Kidney (tissue), 14 donors: ENCODE measurements around the gene UNC13C. TPM values are rescaled to one million over a fixed set of nuclear protein-coding genes. Genes with fewer than 3 reads are reported as not detected.

ENCODE experiments used
- DNase-seq, 5 donors: peaks; one replicate each; pipeline ENCODE4 v3.0.0-alpha.2; 2013 to 2020
- FAIRE-seq: peaks from 2 replicates; lab custom pipeline; 2012; peaks lifted over from hg19 to GRCh38; lab: Jason Lieb, UNC
- H3K27ac ChIP-seq, 2 donors: one replicate each; pipeline ENCODE4 v1.7.0; 2013; ENCODE audit warnings: low read depth in 2 of 2, low read length in 2 of 2, inconsistent platforms in 1 of 2
- H3K27me3 ChIP-seq: one replicate; pipeline ENCODE4 v1.7.1; 2013; ENCODE audit warnings: low read length, inconsistent platforms; ENCODE audit not compliant: control insufficient read depth, insufficient read depth
- H3K36me3 ChIP-seq, 3 donors: one replicate each; pipeline versions ENCODE4 v1.7.0 to v1.7.1; 2013; ENCODE audit warnings: low read length in 3 of 3, control low read depth in 1 of 3, inconsistent platforms in 1 of 3; ENCODE audit not compliant: insufficient read depth in 3 of 3, control insufficient read depth in 2 of 3
- H3K4me1 ChIP-seq, 3 donors: one replicate each; pipeline versions ENCODE4 v1.7.0 to v1.7.1; 2013; ENCODE audit warnings: low read length in 3 of 3, inconsistent platforms in 1 of 3, low read depth in 1 of 3; ENCODE audit not compliant: control insufficient read depth in 2 of 3, insufficient read depth in 2 of 3
- H3K4me3 ChIP-seq, 3 donors: one replicate each; pipeline versions ENCODE4 v1.7.0 to v1.8.1; 2013; ENCODE audit warnings: low read length in 3 of 3, control low read depth in 1 of 3, inconsistent platforms in 1 of 3
- H3K9ac ChIP-seq, 3 donors: one replicate each; pipeline versions ENCODE4 v1.7.0 to v1.7.1; 2013; ENCODE audit warnings: low read length in 3 of 3, control low read depth in 1 of 3, inconsistent platforms in 1 of 3
- H3K9me3 ChIP-seq, 3 donors: one replicate each; pipeline versions ENCODE4 v1.7.0 to v1.7.1; 2013; ENCODE audit warnings: low read length in 3 of 3, control low read depth in 1 of 3, inconsistent platforms in 1 of 3; ENCODE audit not compliant: control insufficient read depth in 2 of 3, insufficient read depth in 1 of 3
- intact Hi-C: fragments of 100-400 bp; cut with DNase I; formaldehyde crosslinking; loops from one replicate; pipeline ENCODE4 v1.11.1; 2022
- polyA plus RNA-seq: library from polyadenylated mRNA; stranded (reverse); fragments of 350-450 nt; fragmentation: Illumina TruSeq; extraction: RNeasy Lipid Tissue Mini Kit (QIAGEN cat#74804); gene quantifications from one replicate; pipeline ENCODE4 v1.2.3, GENCODE V29; 2014; ENCODE audit warnings: low read depth, low replicate concordance; ENCODE audit not compliant: insufficient read depth
- total RNA-seq: library from RNA; stranded (reverse); fragmentation: NEBNext Ultra II Directional; extraction: Animal tissue kit (Norgen Biotek cat#: 25700); gene quantifications from one replicate; pipeline ENCODE4 v1.2.1, GENCODE V29; 2021
- TF ChIP-seq, protein P1 (sequence below): IDR thresholded peaks from 3 replicates; pipeline ENCODE4 v1.5.1; 2012; ENCODE audit warnings: mild to moderate bottlenecking, moderate library complexity, borderline replicate concordance; ENCODE audit not compliant: insufficient read depth; ENCODE audit errors: extremely low read depth
- donor health status: control.
- donor health status: control.
- donor health status: control.
- donor health status: control.
- donor health status: control.
- donor health status: DM: yes; HTN: yes; CAD: no.
- donor health status: Normal renal cell carcinoma (clear cell type).

UNC13C gene
- total and polyA plus RNA-seq, 2 donors from 2014 or later = 0.19 to 0.45 TPM

DNA sequence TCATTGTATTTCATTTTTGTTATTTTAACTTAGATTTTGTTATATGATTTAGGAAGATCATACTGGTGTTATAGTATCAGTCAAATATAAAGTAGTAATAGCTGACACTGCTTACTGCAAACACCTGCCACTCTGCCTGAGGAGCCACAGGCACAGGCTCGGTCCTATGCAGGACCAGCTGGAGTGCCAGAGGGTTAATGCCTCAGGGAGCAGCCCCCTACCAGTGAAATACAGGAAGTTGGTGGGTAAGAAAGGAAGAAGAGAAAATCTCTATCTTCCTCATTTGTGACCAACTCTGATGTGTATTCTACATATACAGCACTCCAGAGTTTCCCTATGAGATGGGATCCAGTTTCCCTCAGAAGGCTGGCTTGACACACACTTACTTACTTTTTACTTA lies 593.3 kb downstream of the UNC13C start:
- Histone ChIP-seq H3K27ac (no peak overlapping the region), H3K9ac (no peak overlapping the region), H3K36me3 (no peaks in the 10 kb centered on the region), H3K9me3 (no peaks in the 10 kb centered on the region), H3K27me3 (no peaks in the 10 kb centered on the region), H3K4me3 (no peak overlapping the region), H3K4me1 (no peaks in the 10 kb centered on the region)
- DNase-seq (no peak), FAIRE-seq (no peak)
- intact Hi-C loops = no loop called here
- TF ChIP-seq, protein P1, sequence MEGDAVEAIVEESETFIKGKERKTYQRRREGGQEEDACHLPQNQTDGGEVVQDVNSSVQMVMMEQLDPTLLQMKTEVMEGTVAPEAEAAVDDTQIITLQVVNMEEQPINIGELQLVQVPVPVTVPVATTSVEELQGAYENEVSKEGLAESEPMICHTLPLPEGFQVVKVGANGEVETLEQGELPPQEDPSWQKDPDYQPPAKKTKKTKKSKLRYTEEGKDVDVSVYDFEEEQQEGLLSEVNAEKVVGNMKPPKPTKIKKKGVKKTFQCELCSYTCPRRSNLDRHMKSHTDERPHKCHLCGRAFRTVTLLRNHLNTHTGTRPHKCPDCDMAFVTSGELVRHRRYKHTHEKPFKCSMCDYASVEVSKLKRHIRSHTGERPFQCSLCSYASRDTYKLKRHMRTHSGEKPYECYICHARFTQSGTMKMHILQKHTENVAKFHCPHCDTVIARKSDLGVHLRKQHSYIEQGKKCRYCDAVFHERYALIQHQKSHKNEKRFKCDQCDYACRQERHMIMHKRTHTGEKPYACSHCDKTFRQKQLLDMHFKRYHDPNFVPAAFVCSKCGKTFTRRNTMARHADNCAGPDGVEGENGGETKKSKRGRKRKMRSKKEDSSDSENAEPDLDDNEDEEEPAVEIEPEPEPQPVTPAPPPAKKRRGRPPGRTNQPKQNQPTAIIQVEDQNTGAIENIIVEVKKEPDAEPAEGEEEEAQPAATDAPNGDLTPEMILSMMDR = no peak

DNA sequence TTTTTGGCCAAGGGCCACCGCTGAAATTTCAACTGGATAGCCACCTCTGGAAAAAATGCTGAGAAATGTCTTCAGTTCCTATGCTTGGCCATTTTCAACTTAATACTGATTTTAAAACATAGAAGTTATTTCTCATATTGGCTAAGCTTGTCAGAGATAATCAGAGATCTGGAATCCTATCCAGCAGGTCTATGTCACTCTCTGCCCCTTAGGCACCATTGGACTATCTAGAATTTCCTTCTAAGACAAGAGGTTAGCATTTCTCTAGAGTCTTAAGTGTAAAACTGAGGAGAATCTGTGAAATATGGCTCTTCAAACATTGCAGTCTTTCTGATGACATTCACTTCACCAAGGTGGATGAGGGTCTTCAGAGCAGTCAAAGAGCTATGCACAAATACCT lies 597.3 kb downstream of the UNC13C start:
- H3K9me3 ChIP-seq = no peaks in the 10 kb centered on the region
- H3K9ac ChIP-seq = no peak overlapping the region
- TF ChIP-seq, protein P1 = no peak
- FAIRE-seq (no peak), DNase-seq (no peak)
- H3K4me3 ChIP-seq = no peak overlapping the region
- no peaks in the 10 kb centered on the region for H3K36me3 ChIP-seq
- intact Hi-C loops = no loop called here
- no peak overlapping the region for H3K27ac ChIP-seq
- H3K4me1 ChIP-seq = no peaks in the 10 kb centered on the region
- H3K27me3 ChIP-seq = no peaks in the 10 kb centered on the region

DNA sequence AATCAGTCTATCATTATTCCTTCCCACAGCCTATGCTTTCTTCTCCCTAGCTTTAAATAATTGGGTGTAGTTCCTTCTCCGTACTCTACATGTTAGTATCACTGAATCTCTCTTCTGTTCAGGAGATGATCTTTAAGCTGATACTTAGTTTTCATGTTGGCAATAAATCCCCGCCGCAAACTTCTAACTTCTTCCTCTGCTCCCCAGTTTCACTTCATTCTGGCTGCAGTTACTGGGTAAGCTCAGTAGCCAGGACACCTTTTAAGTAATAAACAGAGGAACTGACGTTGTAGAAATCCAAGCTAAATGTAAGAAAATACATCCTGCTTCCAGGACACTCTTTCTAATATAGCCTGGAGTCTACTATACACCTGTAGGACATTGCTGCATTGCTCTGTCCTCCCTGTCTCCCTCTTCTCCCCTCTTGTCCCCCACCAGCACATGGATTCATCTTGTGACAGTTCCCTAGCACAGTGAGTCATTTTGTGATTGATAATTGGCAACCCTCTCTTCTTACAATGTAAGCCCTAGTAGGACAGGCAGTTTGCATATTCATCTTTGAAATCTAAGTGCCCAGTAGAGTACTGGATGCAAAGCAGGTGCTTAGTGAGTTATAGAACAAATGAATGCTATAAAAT lies 598.2 kb downstream of the UNC13C start:
- Histone ChIP-seq H3K27ac (no peak overlapping the region), H3K4me1 (no peaks in the 10 kb centered on the region), H3K27me3 (no peaks in the 10 kb centered on the region), H3K36me3 (no peaks in the 10 kb centered on the region), H3K4me3 (no peak overlapping the region), H3K9me3 (no peaks in the 10 kb centered on the region), H3K9ac (no peak overlapping the region)
- intact Hi-C loops = no loop called here
- FAIRE-seq = no peak
- TF ChIP-seq, protein P1 = no peak
- no peak for DNase-seq
